HG02885 (cell line): ENCODE measurements around the gene TCL1A.
A peak's percentile ranks its signal among the peaks of the same experiment; 100 is the strongest.

Experiments used
- ATAC-seq: cut with Tn5 transposase; IDR thresholded peaks from one replicate; pipeline ENCODE4 v1.9.1; 2021; ENCODE audit warnings: mild to moderate bottlenecking; ENCODE audit not compliant: unreplicated experiment, poor library complexity

The TCL1A gene

GRCh38 chr14:95707327-95707726, 6.6 kb downstream of the TCL1A start:
- ATAC-seq = no peak

DNA sequence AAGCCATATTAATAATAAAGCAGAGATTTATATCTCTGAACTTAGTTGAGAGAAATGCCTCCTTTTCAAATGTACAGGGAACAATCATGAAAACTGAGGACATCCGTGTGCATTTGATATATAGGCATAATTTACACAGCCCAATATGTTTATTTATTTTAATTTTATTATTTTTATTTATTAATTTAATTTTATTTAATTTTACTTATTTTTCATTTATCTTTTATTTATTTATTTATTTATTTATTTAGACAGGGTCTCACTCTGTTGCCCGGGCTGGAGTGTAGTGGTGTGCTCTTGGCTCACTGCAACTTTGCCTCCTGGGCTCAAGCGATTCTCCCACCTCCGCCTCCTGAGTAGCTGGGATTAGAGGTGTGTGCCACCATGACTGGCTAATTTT, 8.4 kb downstream of the TCL1A start:
- no peak for ATAC-seq

DNA sequence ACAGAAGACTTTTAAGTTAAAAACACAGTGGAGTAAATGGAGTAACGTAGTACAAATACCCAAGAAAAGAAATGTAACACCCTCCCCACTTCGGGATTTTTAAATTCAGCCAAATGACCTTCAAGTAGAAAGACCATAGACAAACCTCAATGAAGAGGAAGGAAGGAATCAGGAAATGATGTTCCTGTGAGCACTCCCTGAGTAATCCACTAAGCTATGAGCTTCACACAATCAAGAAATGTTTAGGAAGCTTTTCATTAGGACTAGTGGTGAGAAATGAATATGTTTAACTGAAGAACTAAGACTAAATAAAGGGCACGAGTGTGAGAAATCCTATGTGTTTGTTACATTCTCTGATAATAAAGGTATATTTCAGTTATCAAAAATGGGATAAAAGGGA, 10.1 kb downstream of the TCL1A start:
- ATAC-seq = no peak

DNA sequence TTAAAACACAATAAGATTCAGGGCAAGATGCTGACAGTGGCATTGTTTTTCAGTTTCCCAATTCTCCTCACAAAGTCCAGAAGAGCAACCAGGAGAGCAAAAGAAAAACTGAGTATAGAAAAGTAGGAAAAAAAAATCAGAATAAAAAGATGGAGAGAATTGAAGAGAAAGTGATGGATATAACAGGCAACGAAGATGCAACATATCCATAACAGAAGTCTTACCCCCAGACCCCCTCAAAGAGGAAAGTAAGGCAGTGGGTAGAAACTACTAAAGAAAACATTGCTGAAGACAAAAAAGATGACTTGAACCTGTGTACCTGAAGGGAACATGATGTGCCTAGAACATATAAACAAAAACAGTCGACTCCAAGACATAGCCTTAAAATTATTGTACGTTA, 10.6 kb downstream of the TCL1A start:
- ATAC-seq = no peak

DNA sequence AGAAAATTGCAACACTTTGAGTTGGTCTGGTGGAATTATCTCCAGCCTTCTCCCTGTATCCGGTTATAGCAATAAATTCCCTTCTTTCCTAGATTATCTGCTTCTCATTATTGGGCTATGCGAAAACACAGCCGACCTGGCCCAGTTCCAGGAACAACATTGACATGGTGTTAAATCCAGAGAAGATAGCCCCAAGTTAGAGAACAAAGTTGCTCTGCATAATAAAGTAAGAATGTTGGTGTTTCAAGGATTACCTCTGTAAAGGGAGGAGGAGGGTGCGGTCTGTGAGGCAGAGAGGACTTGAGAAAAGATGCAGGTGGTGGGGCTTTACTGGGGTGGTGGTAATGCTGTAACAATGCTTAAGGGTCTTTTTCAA, 12.1 kb downstream of the TCL1A start:
- ATAC-seq = no peak

GRCh38 chr14:95700221-95700976, 13.5 kb downstream of the TCL1A start:
- no peak for ATAC-seq

GRCh38 chr14:95699412-95699811, 14.5 kb downstream of the TCL1A start:
- ATAC-seq = peak; percentile 70

DNA sequence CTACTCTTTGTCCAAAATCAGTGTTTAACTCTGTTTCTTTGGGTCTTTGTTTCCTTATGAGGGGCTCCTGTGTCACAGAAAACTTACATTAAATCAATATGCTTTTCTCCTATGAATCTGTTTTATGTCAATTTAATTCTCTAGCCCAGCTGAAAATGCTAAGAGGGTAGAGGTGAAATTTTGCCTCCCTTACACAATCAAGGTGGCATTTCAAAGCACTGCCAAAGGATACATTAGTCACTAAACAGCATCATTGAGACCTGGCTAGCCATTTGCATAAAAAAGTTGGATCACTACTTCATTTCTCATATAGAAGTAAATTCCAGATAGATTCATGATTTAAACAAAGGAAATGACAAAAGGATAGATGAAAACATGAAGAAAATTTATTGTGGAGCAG, 15.6 kb downstream of the TCL1A start:
- no peak for ATAC-seq

GRCh38 chr14:95697764-95698163, 16.2 kb downstream of the TCL1A start:
- ATAC-seq = peak; percentile 57

GRCh38 chr14:95696741-95697140, 17.2 kb downstream of the TCL1A start:
- no peak for ATAC-seq

DNA sequence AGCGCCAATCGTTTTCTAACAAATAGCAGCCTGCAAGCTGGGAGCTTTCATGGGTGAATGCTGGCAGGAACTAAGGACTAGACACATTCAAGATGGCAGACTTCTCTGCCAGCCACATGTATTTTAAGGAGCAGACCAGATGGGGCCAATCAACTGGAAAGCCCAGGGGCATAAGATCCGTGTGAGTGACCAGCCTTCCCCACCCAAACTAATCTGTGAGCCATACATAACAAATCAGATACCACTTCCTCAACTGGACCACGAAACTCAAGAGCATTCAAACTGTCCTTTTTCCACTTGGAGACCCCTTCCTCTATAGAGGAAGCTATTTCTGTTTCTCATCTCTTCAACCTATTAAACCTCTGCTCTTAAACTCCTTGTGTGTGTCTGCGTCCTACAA, 18.0 kb downstream of the TCL1A start:
- no peak for ATAC-seq

DNA sequence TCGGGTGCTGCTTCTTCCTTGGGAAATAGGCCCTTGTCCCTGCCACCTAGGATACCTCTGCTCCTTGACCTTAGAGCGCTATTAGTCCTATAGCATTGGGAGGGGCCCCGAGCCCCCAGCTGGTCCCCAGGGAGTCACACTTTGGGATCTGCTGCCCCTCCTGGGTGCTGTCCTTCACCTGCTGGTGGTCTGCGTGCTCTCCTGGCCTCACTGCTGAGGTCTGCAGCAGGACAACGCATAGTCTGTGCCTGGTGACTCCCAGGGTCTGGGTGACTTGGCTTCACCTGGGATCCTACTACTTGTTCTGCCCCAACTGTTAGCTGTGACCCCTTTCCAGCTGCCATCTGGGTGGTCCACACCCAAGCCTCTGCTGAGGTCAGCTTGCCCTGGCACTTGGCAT, 18.9 kb downstream of the TCL1A start:
- no peak for ATAC-seq

DNA sequence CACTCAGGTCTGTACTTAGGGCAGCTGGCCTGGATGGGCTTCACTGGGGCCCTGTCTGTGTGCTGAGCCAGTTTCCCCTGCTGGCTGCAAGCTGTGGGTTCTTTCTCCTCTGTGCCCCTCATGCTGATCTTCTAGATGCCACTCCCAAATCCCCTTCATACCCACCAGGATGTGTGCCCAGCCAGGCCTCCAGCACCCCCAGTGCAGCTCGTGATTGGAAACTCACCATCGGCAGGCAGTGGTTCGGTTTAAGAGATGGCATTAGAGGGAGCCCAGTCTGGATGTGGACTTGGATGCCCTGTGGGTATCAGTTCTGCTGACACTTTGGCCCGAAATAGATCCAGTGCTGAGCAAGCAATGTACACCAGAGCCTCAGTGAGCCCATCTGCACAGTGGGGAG, 21.8 kb downstream of the TCL1A start:
- no peak for ATAC-seq

DNA sequence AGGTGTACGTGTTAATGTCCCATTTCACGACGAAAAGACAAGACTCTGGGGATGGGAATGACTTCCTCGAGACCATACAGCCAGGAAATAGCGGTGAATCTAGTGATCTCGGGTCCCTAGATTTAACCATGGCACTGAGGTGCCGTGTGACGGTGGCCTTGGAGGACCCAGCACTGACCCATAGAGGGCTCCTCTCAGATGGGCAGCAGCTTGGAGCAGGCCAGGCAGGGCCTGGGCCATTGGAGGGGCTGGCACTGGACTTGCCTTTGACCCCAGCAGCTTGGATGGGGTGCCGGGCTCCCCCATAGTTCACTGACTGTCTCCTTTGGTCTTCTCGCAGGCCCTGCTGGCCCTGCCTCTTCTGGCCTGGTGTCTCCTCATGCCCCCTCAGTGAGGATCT, 22.3 kb downstream of the TCL1A start:
- no peak for ATAC-seq

DNA sequence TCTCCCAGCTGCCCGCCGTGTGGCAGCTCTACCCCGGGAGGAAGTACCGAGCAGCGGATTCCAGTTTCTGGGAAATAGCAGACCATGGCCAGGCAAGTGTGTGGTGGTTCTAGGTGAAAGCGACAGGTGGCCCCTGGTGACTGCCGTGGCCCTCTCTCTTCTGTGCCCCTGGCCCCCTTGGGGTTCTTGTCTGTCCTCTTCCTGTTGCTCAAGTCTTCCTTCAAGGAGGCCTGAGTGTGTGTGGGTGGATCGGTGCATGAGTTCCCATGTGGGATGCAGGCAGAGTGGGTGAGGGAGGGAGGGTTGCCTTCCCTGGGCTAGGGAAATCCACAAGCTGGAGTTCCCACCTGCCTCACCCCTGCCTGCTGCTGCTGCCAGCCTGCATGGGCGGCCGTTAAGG, 23.1 kb downstream of the TCL1A start:
- no peak for ATAC-seq

DNA sequence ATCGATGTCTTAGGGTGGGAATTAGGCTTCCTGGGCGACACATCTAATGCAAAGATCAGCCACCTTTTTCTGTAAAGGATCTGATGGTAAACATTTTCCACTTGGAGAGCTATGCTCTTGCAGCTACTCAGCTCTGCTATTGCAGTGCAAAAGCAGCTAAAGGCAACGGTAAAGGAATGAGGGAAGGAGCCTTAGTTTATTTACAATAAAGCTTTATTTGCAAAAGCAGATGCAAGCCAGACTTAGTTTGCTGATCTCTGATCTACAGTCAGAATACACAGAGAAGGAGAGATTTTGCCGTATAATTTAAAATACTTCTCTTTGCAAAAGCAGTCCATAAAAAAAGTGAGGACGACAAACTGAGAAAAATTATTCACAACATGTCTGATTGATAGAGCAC, 24.5 kb downstream of the TCL1A start:
- no peak for ATAC-seq

- no peak for ATAC-seq
Measured at GRCh38 chr14:95686935-95687334, 27.0 kb downstream of the TCL1A start.

- no peak for ATAC-seq
Measured at GRCh38 chr14:95685978-95686922, 27.7 kb downstream of the TCL1A start, which contains the start of gene TCL1B. Gene TCL1B, plus strand, starts transcription at chr14:95686426. Its CDS starts 42 bp downstream, at chr14:95686468.

GRCh38 chr14:95683793-95684192, 30.1 kb downstream of the TCL1A start:
- no peak for ATAC-seq

DNA sequence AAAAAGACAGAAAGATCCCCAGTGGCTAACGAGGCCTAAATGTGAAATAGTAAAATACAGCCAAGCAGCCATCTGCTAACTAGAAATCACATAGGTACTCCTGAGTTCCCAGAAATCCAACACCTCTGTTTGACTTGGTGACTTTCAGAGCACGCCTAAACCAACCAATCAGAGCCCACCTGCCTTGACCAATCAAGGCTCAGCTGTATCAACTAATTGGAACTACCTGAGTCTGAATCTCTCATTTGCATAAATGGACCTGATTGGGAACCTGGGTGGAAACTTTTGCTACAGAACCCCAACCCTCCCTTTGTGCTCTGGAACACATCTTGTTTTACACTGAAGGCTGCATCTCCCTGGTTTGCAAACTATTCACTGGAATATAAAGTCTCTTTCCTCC, 32.8 kb downstream of the TCL1A start:
- no peak for ATAC-seq

DNA sequence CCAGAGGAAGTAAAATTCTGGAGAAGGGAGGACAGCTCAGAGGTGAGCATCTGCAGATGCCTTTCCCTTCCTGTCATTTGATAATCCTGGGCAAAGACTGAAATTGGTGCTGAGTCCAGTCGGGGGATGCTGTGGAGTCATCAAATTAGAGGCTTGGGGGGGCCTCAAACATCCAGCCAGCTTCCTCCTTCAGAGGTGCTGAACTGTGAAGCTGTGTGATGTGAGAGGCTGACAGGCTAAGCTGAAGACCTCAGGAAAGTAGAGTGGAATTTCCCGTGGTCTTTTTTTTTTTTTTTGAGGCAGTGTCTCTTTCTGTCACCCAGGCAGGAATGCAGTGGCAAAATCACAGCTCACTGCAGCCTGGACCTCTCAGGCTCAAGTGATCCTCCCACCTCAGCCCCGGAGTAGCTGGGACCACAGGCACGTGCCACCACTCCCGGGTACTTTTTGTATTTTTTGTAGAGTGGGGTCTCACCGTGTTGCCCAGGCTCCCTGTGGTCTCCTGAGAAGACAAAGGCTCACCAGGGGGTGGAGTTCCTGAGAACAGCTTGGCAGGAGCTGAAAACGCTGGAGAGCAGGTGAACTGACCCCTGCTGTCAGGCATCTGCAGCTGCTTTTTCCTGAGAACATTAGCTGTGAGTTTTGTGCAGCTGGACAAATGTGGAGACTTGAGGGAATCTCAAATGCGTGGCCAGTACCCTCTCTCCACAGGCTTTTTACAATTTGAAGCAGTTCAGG, 33.8 kb downstream of the TCL1A start:
- no peak for ATAC-seq
